Esophagus muscularis mucosa (tissue), 4 donors: Measurements from ENCODE around the gene AUTS2.

ENCODE experiments used
- CTCF ChIP-seq, 3 experiments: fragments of 200-600 bp in 2 of 3; fragments of 450-650 bp in 1 of 3; sonication (generic) in 2 of 3; IDR thresholded peaks; one replicate each; pipeline ENCODE4 v1.5.1; 2017 to 2019; ENCODE audit warnings: antibody characterized with exemption in 3 of 3, mild to moderate bottlenecking in 2 of 3, moderate library complexity in 1 of 3
- EP300 ChIP-seq: sonication (generic); formaldehyde crosslinking; IDR thresholded peaks from one replicate; pipeline ENCODE4 v1.6.1; 2017; ENCODE audit warnings: antibody characterized with exemption
- POLR2A ChIP-seq: fragments of 450-650 bp; IDR thresholded peaks from one replicate; pipeline ENCODE4 v1.6.1; 2017; ENCODE audit warnings: antibody characterized with exemption, moderate library complexity, mild to moderate bottlenecking, low read depth
- POLR2AphosphoS5 ChIP-seq, 2 donors: sonication (generic); formaldehyde crosslinking; IDR thresholded peaks; one replicate each; pipeline ENCODE4 v1.6.1; 2017; ENCODE audit warnings: antibody characterized with exemption in 2 of 2

- TF ChIP-seq EP300 (no peak), POLR2A (no peak), CTCF (IDR thresholded peaks at IDR 0.05) (no peak), POLR2AphosphoS5 (IDR thresholded peaks at IDR 0.05) (no peak)
Measured at GRCh38 chr7:69698109-69698825, 100.0 kb downstream of the AUTS2 start.
